Activated CD8-positive, alpha-beta T cell treated with anti-CD3 and anti-CD28 coated beads for 36 hours (primary cell): Measurements from ENCODE around the gene RASGEF1C. TPM values are rescaled to one million over a fixed set of nuclear protein-coding genes. Genes with fewer than 3 reads are reported as not detected.
"Not testable (repeated sequence)": the region's sequence is repeated elsewhere in the genome, so short reads cannot be mapped to it uniquely, and the experiment has no call there.

Experiments
- ATAC-seq: fragments of 200-7000 bp; cut with Tn5 transposase; one replicate; pipeline ENCODE4 v1.10.0; 2021; ENCODE audit warnings: mild to moderate bottlenecking, moderate library complexity
- CTCF ChIA-PET: fragments of 350-600 bp; sonication (Branson Sonifier 250); formaldehyde crosslinking; loops from one replicate; lab custom pipeline; 2021; ENCODE audit warnings: antibody characterized with exemption; lab: Charles Lee
- POLR2A ChIA-PET: fragments of 350-600 bp; sonication (Branson Sonifier 250); formaldehyde crosslinking; loops from one replicate; lab custom pipeline; 2021; ENCODE audit warnings: antibody characterized with exemption; lab: Charles Lee
- DNase-seq: peaks from one replicate; pipeline ENCODE4 v3.0.0-alpha.2; 2020
- H3K27ac Mint-ChIP-seq: one replicate; pipeline ENCODE4 v1.8.0; 2021; ENCODE audit warnings: mild to moderate bottlenecking, mixed read lengths
- H3K27me3 Mint-ChIP-seq: one replicate; pipeline ENCODE4 v1.8.0; 2021; ENCODE audit warnings: mixed read lengths
- H3K36me3 Mint-ChIP-seq: one replicate; pipeline ENCODE4 v1.8.0; 2021; ENCODE audit warnings: low read depth, mixed read lengths
- H3K4me1 Mint-ChIP-seq: one replicate; pipeline ENCODE4 v1.8.0; 2021; ENCODE audit warnings: low read depth, mixed read lengths
- H3K4me3 Mint-ChIP-seq: one replicate; pipeline ENCODE4 v1.8.0; 2021; ENCODE audit warnings: mild to moderate bottlenecking, moderate library complexity, mixed read lengths
- H3K9me3 Mint-ChIP-seq: one replicate; pipeline ENCODE4 v1.8.0; 2021; ENCODE audit warnings: mixed read lengths
- intact Hi-C: fragments of 100-400 bp; cut with micrococcal nuclease; formaldehyde crosslinking; loops from one replicate; pipeline ENCODE4 v1.10.0; 2022
- total RNA-seq, 2 experiments: library from RNA; stranded (reverse); gene quantifications; one replicate each; pipeline ENCODE4 v1.2.3, GENCODE V29; 2021
- TF ChIP-seq, protein P1 (sequence below): fragments of 200-600 bp; IDR thresholded peaks from one replicate; pipeline ENCODE4 v1.8.0; 2022; ENCODE audit warnings: antibody characterized with exemption, mild to moderate bottlenecking

Gene RASGEF1C
- total RNA-seq, 2 experiments from 2014 or later, result not detected

- ChIA-PET POLR2A (no interaction called here), CTCF (interaction anchor here (1.0 to 3.4 kb wide), 5 partner anchors 82 to 347 kb away, joined by 4 to 19 read pairs (median 5); partner anchors contain the start of gene RASGEF1C)
- H3K9me3 Mint-ChIP-seq, result no peaks in the 10 kb centered on the region
- TF ChIP-seq, protein P1, sequence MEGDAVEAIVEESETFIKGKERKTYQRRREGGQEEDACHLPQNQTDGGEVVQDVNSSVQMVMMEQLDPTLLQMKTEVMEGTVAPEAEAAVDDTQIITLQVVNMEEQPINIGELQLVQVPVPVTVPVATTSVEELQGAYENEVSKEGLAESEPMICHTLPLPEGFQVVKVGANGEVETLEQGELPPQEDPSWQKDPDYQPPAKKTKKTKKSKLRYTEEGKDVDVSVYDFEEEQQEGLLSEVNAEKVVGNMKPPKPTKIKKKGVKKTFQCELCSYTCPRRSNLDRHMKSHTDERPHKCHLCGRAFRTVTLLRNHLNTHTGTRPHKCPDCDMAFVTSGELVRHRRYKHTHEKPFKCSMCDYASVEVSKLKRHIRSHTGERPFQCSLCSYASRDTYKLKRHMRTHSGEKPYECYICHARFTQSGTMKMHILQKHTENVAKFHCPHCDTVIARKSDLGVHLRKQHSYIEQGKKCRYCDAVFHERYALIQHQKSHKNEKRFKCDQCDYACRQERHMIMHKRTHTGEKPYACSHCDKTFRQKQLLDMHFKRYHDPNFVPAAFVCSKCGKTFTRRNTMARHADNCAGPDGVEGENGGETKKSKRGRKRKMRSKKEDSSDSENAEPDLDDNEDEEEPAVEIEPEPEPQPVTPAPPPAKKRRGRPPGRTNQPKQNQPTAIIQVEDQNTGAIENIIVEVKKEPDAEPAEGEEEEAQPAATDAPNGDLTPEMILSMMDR, result peak; percentile 99
- no peak overlapping the region for H3K27ac Mint-ChIP-seq
- H3K4me3 Mint-ChIP-seq, result no peak overlapping the region
- H3K4me1 Mint-ChIP-seq, result no peaks in the 10 kb centered on the region
- ATAC-seq, result peak; percentile 83
- peak; percentile 45 for DNase-seq
- peaks cover 15% of the 10 kb centered on the region for H3K27me3 Mint-ChIP-seq
- intact Hi-C loops, result no loop called here
- H3K36me3 Mint-ChIP-seq, result no peaks in the 10 kb centered on the region
These were observed 82.0 kb downstream of the RASGEF1C start for GRCh38 chr5:180126716-180127681.

GRCh38 chr5:180126156-180126555 lies 82.9 kb downstream of the RASGEF1C start:
- ATAC-seq, H3K36me3 Mint-ChIP-seq, H3K9me3 Mint-ChIP-seq, H3K27ac Mint-ChIP-seq, H3K4me1 Mint-ChIP-seq, DNase-seq, intact Hi-C loops, H3K4me3 Mint-ChIP-seq, POLR2A ChIA-PET: not testable (repeated sequence)
- H3K27me3 Mint-ChIP-seq, result peaks cover 15% of the 10 kb centered on the region
- CTCF ChIA-PET, result interaction anchor here (0.6 to 3.4 kb wide), 5 partner anchors 82 to 856 kb away, joined by 3 to 19 read pairs (median 4); partner anchors contain the start of gene RASGEF1C

- intact Hi-C loops, H3K4me1 Mint-ChIP-seq, DNase-seq, ATAC-seq, H3K36me3 Mint-ChIP-seq, H3K27ac Mint-ChIP-seq, H3K9me3 Mint-ChIP-seq, POLR2A ChIA-PET, H3K4me3 Mint-ChIP-seq: not testable (repeated sequence)
- CTCF ChIA-PET, result interaction anchor here (0.8 to 3.4 kb wide), 5 partner anchors 84 to 204 kb away, joined by 3 to 19 read pairs (median 7); partner anchors contain the start of gene RASGEF1C
- H3K27me3 Mint-ChIP-seq, result peaks cover 16% of the 10 kb centered on the region
These were observed 84.3 kb downstream of the RASGEF1C start for GRCh38 chr5:180124662-180125061.

DNA sequence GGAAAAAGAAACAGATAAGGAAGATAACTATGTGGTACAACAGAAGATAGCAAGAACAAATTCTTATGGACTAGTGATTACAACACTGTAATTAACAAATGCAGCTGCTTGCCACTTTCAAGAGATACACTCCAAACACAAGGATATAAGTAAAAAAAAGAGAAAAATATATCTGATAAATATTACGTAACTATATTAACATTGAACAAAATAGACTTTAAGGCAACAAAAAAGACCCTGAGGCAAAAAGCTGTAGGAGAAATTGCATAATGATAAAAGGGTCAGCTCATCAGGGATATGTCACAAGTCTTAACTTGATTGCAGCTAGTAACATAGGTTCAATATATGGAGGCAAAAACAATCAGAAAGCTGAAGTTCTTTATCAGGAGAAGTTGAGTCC lies 86.1 kb downstream of the RASGEF1C start:
- intact Hi-C loops, result no loop called here
- TF ChIP-seq, protein P1, result no peak
- Mint-ChIP-seq H3K4me1 (no peaks in the 10 kb centered on the region), H3K4me3 (no peak overlapping the region), H3K27ac (no peak overlapping the region), H3K9me3 (no peaks in the 10 kb centered on the region), H3K36me3 (no peaks in the 10 kb centered on the region), H3K27me3 (peaks cover 16% of the 10 kb centered on the region)
- no peak for ATAC-seq
- no peak for DNase-seq
- ChIA-PET CTCF (interaction anchor here (1.2 to 1.6 kb wide), 2 partner anchors 86 to 193 kb away, joined by 4 to 5 read pairs; partner anchors contain the start of gene RASGEF1C), POLR2A (no interaction called here)

GRCh38 chr5:180121826-180122413 lies 87.1 kb downstream of the RASGEF1C start:
- Mint-ChIP-seq H3K9me3 (no peaks in the 10 kb centered on the region), H3K27me3 (peaks cover 16% of the 10 kb centered on the region), H3K4me1 (no peaks in the 10 kb centered on the region), H3K27ac (no peak overlapping the region), H3K36me3 (no peaks in the 10 kb centered on the region), H3K4me3 (no peak overlapping the region)
- TF ChIP-seq, protein P1, result no peak
- no peak for ATAC-seq
- intact Hi-C loops, result no loop called here
- ChIA-PET CTCF (no interaction called here), POLR2A (no interaction called here)
- no peak for DNase-seq
